H1 (cell line): Measurements from ENCODE around the gene NSMCE3. TPM values are rescaled to one million over a fixed set of nuclear protein-coding genes. Genes with fewer than 3 reads are reported as not detected.

Experiments used
- BRCA1 ChIP-seq: IDR thresholded peaks from 2 replicates; pipeline ENCODE4 v1.6.1; 2012; ENCODE audit warnings: low read depth, low read length, improper control_type of control experiment
- CBX5 ChIP-seq: fragments of 300-800, 300-1000 bp; sonication (generic); IDR thresholded peaks from 2 replicates; pipeline ENCODE4 v1.7.1; 2016; ENCODE audit warnings: antibody characterized with exemption, low read length, low read depth
- CREB1 ChIP-seq: IDR thresholded peaks from 2 replicates; pipeline ENCODE4 v1.6.1; 2012; ENCODE audit warnings: inconsistent platforms
- NANOG ChIP-seq: IDR thresholded peaks from 2 replicates; pipeline ENCODE4 v1.6.1; 2011; ENCODE audit warnings: low read length, low read depth, mild to moderate bottlenecking, inconsistent platforms; ENCODE audit not compliant: insufficient read depth, poor library complexity, severe bottlenecking
- RFX5 ChIP-seq: IDR thresholded peaks from 2 replicates; pipeline ENCODE4 v1.6.1; 2011; ENCODE audit warnings: low read depth, low read length, improper control_type of control experiment, borderline replicate concordance
- ZNF274 ChIP-seq: IDR thresholded peaks from 2 replicates; pipeline ENCODE4 v1.7.0; 2012; ENCODE audit warnings: low read length, borderline replicate concordance; ENCODE audit errors: extremely low read depth
- polyA plus RNA-seq, 7 experiments: library from polyadenylated mRNA; depleted of rRNA in 3 of 7; stranded (reverse) in 5 of 7; unstranded in 2 of 7; fragments of >200 nt in 5 of 7; fragments of 200-250 nt in 2 of 7; gene quantifications; 1 replicate in 5 of 7; 2 replicates in 1 of 7; 4 replicates in 1 of 7; pipeline versions ENCODE4 v1.2.1 to v1.2.3, GENCODE V29; 2011 to 2013; ENCODE audit warnings: missing spikeins in 2 of 7, mixed read lengths in 2 of 7
- total RNA-seq: library from RNA; stranded (reverse); fragmentation: NEBNext Ultra II Directional; extraction: Animal tissue kit (Norgen Biotek cat#: 25700); gene quantifications from 2 replicates; pipeline ENCODE4 v1.2.1, GENCODE V29; 2021
- TF ChIP-seq, protein P1 (sequence below): IDR thresholded peaks from 2 replicates; pipeline ENCODE4 v1.6.1; 2012; ENCODE audit warnings: inconsistent platforms
- TF ChIP-seq, protein P2 (sequence below): fragments of 300-600 bp; sonication (generic); IDR thresholded peaks from 2 replicates; pipeline ENCODE4 v1.7.1; 2012; ENCODE audit warnings: low read length, moderate library complexity, mild to moderate bottlenecking, inconsistent platforms; ENCODE audit not compliant: insufficient replicate concordance
- TF ChIP-seq, protein P3 (sequence below): IDR thresholded peaks from 2 replicates; pipeline ENCODE4 v1.6.1; 2012; ENCODE audit warnings: inconsistent platforms

The NSMCE3 gene
- total and polyA plus RNA-seq, 2 of the 8 experiments (the other 6 are each of a cell fraction or from before 2014, with no cell fraction given) = 4.3 to 6.7 TPM

DNA sequence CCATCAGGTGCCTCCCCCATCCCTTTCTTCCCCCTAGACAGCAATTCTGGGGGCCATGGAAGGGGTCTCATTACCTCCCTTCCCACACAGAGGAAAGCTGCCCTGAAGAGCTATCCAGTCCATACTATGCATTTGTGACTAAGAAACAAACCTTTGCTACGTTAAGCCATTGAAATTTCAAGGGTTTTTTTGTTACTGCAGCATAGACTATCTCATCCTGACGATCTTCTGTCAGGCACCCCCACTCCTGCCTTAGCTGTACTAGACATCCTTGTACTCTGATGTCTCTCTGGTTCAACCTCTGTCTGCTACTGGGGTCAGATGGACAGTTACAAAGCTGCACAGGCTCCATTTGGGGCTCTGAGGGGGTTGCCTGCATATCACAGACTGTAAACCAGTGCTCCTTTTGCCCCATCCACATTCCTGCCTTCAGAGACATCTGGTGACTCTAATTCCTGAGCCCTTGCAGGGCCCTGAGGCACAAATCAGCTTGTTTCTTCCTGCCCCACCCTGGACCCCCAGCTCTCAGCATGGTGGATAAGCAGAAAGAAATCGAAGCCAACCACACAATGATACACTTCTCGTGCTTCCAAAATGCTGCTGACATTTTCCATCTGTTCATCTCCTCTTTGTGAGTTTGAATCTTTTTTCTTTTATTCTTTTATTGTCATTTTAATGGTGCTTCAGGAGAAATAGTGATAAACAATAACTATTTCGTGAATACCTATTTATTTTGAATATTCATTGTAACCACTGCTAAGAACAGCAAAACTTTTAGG, 21.6 kb upstream of the NSMCE3 start (continued):
- TF ChIP-seq CBX5 (no peak), CREB1 (no peak), NANOG (no peak), BRCA1 (no peak), RFX5 (no peak), ZNF274 (no peak)
- TF ChIP-seq, protein P1, sequence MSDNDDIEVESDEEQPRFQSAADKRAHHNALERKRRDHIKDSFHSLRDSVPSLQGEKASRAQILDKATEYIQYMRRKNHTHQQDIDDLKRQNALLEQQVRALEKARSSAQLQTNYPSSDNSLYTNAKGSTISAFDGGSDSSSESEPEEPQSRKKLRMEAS = no peak
- TF ChIP-seq, protein P2, sequence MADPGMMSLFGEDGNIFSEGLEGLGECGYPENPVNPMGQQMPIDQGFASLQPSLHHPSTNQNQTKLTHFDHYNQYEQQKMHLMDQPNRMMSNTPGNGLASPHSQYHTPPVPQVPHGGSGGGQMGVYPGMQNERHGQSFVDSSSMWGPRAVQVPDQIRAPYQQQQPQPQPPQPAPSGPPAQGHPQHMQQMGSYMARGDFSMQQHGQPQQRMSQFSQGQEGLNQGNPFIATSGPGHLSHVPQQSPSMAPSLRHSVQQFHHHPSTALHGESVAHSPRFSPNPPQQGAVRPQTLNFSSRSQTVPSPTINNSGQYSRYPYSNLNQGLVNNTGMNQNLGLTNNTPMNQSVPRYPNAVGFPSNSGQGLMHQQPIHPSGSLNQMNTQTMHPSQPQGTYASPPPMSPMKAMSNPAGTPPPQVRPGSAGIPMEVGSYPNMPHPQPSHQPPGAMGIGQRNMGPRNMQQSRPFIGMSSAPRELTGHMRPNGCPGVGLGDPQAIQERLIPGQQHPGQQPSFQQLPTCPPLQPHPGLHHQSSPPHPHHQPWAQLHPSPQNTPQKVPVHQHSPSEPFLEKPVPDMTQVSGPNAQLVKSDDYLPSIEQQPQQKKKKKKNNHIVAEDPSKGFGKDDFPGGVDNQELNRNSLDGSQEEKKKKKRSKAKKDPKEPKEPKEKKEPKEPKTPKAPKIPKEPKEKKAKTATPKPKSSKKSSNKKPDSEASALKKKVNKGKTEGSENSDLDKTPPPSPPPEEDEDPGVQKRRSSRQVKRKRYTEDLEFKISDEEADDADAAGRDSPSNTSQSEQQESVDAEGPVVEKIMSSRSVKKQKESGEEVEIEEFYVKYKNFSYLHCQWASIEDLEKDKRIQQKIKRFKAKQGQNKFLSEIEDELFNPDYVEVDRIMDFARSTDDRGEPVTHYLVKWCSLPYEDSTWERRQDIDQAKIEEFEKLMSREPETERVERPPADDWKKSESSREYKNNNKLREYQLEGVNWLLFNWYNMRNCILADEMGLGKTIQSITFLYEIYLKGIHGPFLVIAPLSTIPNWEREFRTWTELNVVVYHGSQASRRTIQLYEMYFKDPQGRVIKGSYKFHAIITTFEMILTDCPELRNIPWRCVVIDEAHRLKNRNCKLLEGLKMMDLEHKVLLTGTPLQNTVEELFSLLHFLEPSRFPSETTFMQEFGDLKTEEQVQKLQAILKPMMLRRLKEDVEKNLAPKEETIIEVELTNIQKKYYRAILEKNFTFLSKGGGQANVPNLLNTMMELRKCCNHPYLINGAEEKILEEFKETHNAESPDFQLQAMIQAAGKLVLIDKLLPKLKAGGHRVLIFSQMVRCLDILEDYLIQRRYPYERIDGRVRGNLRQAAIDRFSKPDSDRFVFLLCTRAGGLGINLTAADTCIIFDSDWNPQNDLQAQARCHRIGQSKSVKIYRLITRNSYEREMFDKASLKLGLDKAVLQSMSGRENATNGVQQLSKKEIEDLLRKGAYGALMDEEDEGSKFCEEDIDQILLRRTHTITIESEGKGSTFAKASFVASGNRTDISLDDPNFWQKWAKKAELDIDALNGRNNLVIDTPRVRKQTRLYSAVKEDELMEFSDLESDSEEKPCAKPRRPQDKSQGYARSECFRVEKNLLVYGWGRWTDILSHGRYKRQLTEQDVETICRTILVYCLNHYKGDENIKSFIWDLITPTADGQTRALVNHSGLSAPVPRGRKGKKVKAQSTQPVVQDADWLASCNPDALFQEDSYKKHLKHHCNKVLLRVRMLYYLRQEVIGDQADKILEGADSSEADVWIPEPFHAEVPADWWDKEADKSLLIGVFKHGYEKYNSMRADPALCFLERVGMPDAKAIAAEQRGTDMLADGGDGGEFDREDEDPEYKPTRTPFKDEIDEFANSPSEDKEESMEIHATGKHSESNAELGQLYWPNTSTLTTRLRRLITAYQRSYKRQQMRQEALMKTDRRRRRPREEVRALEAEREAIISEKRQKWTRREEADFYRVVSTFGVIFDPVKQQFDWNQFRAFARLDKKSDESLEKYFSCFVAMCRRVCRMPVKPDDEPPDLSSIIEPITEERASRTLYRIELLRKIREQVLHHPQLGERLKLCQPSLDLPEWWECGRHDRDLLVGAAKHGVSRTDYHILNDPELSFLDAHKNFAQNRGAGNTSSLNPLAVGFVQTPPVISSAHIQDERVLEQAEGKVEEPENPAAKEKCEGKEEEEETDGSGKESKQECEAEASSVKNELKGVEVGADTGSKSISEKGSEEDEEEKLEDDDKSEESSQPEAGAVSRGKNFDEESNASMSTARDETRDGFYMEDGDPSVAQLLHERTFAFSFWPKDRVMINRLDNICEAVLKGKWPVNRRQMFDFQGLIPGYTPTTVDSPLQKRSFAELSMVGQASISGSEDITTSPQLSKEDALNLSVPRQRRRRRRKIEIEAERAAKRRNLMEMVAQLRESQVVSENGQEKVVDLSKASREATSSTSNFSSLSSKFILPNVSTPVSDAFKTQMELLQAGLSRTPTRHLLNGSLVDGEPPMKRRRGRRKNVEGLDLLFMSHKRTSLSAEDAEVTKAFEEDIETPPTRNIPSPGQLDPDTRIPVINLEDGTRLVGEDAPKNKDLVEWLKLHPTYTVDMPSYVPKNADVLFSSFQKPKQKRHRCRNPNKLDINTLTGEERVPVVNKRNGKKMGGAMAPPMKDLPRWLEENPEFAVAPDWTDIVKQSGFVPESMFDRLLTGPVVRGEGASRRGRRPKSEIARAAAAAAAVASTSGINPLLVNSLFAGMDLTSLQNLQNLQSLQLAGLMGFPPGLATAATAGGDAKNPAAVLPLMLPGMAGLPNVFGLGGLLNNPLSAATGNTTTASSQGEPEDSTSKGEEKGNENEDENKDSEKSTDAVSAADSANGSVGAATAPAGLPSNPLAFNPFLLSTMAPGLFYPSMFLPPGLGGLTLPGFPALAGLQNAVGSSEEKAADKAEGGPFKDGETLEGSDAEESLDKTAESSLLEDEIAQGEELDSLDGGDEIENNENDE = no peak
- TF ChIP-seq, protein P3, sequence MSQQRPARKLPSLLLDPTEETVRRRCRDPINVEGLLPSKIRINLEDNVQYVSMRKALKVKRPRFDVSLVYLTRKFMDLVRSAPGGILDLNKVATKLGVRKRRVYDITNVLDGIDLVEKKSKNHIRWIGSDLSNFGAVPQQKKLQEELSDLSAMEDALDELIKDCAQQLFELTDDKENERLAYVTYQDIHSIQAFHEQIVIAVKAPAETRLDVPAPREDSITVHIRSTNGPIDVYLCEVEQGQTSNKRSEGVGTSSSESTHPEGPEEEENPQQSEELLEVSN = no peak
